HepG2 (cell line): ENCODE results near the gene KRTAP12-1. TPM values are rescaled to one million over a fixed set of nuclear protein-coding genes. Genes with fewer than 3 reads are reported as not detected.

ENCODE experiments used
- ATAC-seq: fragments of 200-7000 bp; cut with Tn5 transposase; 3 replicates; pipeline ENCODE4 v1.9.1; 2020; ENCODE audit warnings: mild to moderate bottlenecking, moderate library complexity
- BruUV-seq: library from RNA; stranded (reverse); fragments of 400-500 nt; replicated peaks from 2 replicates; lab custom pipeline; 2021; lab: Mats Ljungman, UMichigan
- CTCF ChIA-PET: fragments of 300-600 bp; formaldehyde crosslinking; extraction: SDS; loops from one replicate; lab custom pipeline; 2021; ENCODE audit warnings: low total read pairs, inconsistent platforms, low intra/inter-chr PET ratio; lab: Yijun Ruan, JAX
- POLR2A ChIA-PET: fragments of 350-600 bp; sonication (Branson Sonifier 250); formaldehyde crosslinking; loops from one replicate; lab custom pipeline; 2020; ENCODE audit warnings: antibody characterized with exemption, inconsistent platforms; lab: Yijun Ruan, JAX
- DNase-seq: peaks from one replicate; pipeline ENCODE4 v3.0.0-alpha.2; 2015; ENCODE audit warnings: low spot score
- FAIRE-seq: peaks from 3 replicates; lab custom pipeline; 2011; peaks lifted over from hg19 to GRCh38; lab: Jason Lieb, UNC
- H2AFZ ChIP-seq: one replicate; pipeline ENCODE4 v1.6.1; 2011; ENCODE audit warnings: low read length, inconsistent platforms
- H3K27ac ChIP-seq: fragments of 300-600 bp; 3 replicates; pipeline ENCODE4 v1.8.0; 2011; ENCODE audit warnings: mixed run types, mild to moderate bottlenecking, mixed read lengths, low read length, inconsistent platforms; ENCODE audit not compliant: insufficient read depth; ENCODE audit errors: extremely low read length
- H3K27me3 ChIP-seq, 2 experiments: fragments of 200-600 bp in 1 of 2; 2 replicates in 1 of 2; 3 replicates in 1 of 2; pipeline versions ENCODE4 v1.6.0 to v1.8.0; 2011; ENCODE audit warnings: low read length in 2 of 2, mild to moderate bottlenecking in 2 of 2, moderate library complexity in 2 of 2, inconsistent platforms in 1 of 2; ENCODE audit not compliant: insufficient read depth in 2 of 2, control insufficient read depth in 1 of 2
- H3K36me3 ChIP-seq, 2 experiments: fragments of 200-600 bp in 1 of 2; replicated peaks in 1 of 2; 2 replicates in 1 of 2; 3 replicates in 1 of 2; pipeline versions ENCODE4 v1.5.1 to v1.8.0; 2011; ENCODE audit warnings: low read length in 2 of 2, inconsistent platforms in 1 of 2; ENCODE audit not compliant: insufficient read depth in 2 of 2, control insufficient read depth in 1 of 2
- H3K4me1 ChIP-seq: 2 replicates; pipeline ENCODE4 v1.5.1; 2012; ENCODE audit warnings: low read length, inconsistent platforms; ENCODE audit not compliant: insufficient read depth
- H3K4me2 ChIP-seq: 2 replicates; pipeline ENCODE4 v1.6.0; 2011; ENCODE audit warnings: low read depth, low read length, inconsistent platforms
- H3K4me3 ChIP-seq, 3 experiments: fragments of 200-600 bp in 1 of 3; sonication (generic), shearing (Covaris generic) in 1 of 3; replicated peaks in 1 of 3; 2 replicates each; pipeline ENCODE4 v1.5.1; 2011 to 2016; ENCODE audit warnings: low read length in 3 of 3, inconsistent platforms in 2 of 3, low read depth in 2 of 3, mild to moderate bottlenecking in 2 of 3, control low read depth in 1 of 3, mixed read lengths in 1 of 3; ENCODE audit not compliant: insufficient read depth in 1 of 3
- H3K79me2 ChIP-seq: one replicate; pipeline ENCODE4 v1.6.1; 2011; ENCODE audit warnings: low read length, inconsistent platforms; ENCODE audit not compliant: insufficient read depth
- H3K9ac ChIP-seq: 2 replicates; pipeline ENCODE4 v1.6.0; 2011; ENCODE audit warnings: mild to moderate bottlenecking, low read depth, low read length, inconsistent platforms; ENCODE audit not compliant: insufficient read depth
- H3K9me3 ChIP-seq: 2 replicates; pipeline ENCODE4 v1.5.1; 2012; ENCODE audit warnings: mild to moderate bottlenecking, low read length
- H4K20me1 ChIP-seq: 2 replicates; pipeline ENCODE4 v1.6.0; 2011; ENCODE audit warnings: inconsistent platforms, mild to moderate bottlenecking, low read length, moderate library complexity; ENCODE audit not compliant: insufficient read depth
- FOXA1 ChIP-seq, 2 experiments: fragments of 450-650 bp in 1 of 2; sonication (generic) in 1 of 2; formaldehyde crosslinking in 1 of 2; IDR thresholded peaks; 2 replicates each; pipeline versions ENCODE4 v1.4.0 to v1.6.1; 2016 to 2020; ENCODE audit warnings: missing genetic modification reagents in 1 of 2
- GATAD1 ChIP-seq: IDR thresholded peaks from 2 replicates; pipeline ENCODE4 v1.6.1; 2016; ENCODE audit warnings: missing genetic modification reagents, missing compliant biosample characterization
- KAT7 ChIP-seq: IDR thresholded peaks from 2 replicates; pipeline ENCODE4 v1.6.1; 2018; ENCODE audit warnings: borderline replicate concordance, missing compliant biosample characterization
- LCORL ChIP-seq, 2 experiments: fragments of 450-650 bp in 1 of 2; sonication (generic) in 1 of 2; formaldehyde crosslinking in 1 of 2; IDR thresholded peaks; 2 replicates each; pipeline versions ENCODE4 v1.5.0 to v1.6.1; 2017 to 2020; ENCODE audit warnings: antibody characterized with exemption in 1 of 2, missing genetic modification reagents in 1 of 2
- MAFF ChIP-seq: IDR thresholded peaks from 2 replicates; pipeline ENCODE4 v1.6.1; 2011; ENCODE audit warnings: low read depth, low read length, improper control_type of control experiment
- MAZ ChIP-seq, 2 experiments: sonication (generic) in 1 of 2; formaldehyde crosslinking in 1 of 2; IDR thresholded peaks; 2 replicates each; pipeline versions ENCODE4 v1.5.0 to v1.6.1; 2012 to 2020; ENCODE audit warnings: low read depth in 2 of 2, mild to moderate bottlenecking in 2 of 2, borderline replicate concordance in 1 of 2, improper control_type of control experiment in 1 of 2, low read length in 1 of 2, missing genetic modification reagents in 1 of 2, moderate library complexity in 1 of 2
- MEIS2 ChIP-seq: sonication (generic); formaldehyde crosslinking; IDR thresholded peaks from 2 replicates; pipeline ENCODE4 v1.9.0; 2021; ENCODE audit warnings: mild to moderate bottlenecking, missing genetic modification reagents
- MYC ChIP-seq: sonication (generic); formaldehyde crosslinking; IDR thresholded peaks from 2 replicates; pipeline ENCODE4 v1.9.0; 2021; ENCODE audit warnings: missing genetic modification reagents, borderline replicate concordance
- PPARG ChIP-seq: conservative IDR thresholded peaks from 2 replicates; pipeline ENCODE4 v1.6.1; 2016; ENCODE audit warnings: missing biosample characterization, missing genetic modification reagents
- RXRB ChIP-seq: IDR thresholded peaks from 2 replicates; pipeline ENCODE4 v1.6.1; 2016; ENCODE audit warnings: borderline replicate concordance, missing genetic modification reagents, missing compliant biosample characterization
- SNRNP70 ChIP-seq: fragments of 200-400 bp; formaldehyde crosslinking; IDR thresholded peaks from 2 replicates; pipeline ENCODE4 v1.6.1; 2017; ENCODE audit warnings: mild to moderate bottlenecking, low read depth, low read length, moderate library complexity
- SP2 ChIP-seq: sonication (generic); formaldehyde crosslinking; IDR thresholded peaks from 2 replicates; pipeline ENCODE4 v1.5.1; 2020; ENCODE audit warnings: mild to moderate bottlenecking, missing genetic modification reagents
- SRF ChIP-seq: IDR thresholded peaks from 2 replicates; pipeline ENCODE4 v1.6.1; 2011; ENCODE audit warnings: mild to moderate bottlenecking, low read depth, low read length, moderate library complexity
- THYN1 ChIP-seq: sonication (generic); formaldehyde crosslinking; IDR thresholded peaks from 2 replicates; pipeline ENCODE4 v1.8.1; 2023; ENCODE audit warnings: low read depth, mild to moderate bottlenecking, moderate library complexity, missing genetic modification reagents, borderline replicate concordance
- ZNF292 ChIP-seq: sonication (generic); formaldehyde crosslinking; IDR thresholded peaks from 2 replicates; pipeline ENCODE4 v1.8.1; 2022; ENCODE audit warnings: mild to moderate bottlenecking, low read depth, missing genetic modification reagents, borderline replicate concordance
- ZNF598 ChIP-seq: sonication (generic); formaldehyde crosslinking; IDR thresholded peaks from 2 replicates; pipeline ENCODE4 v1.5.1; 2020; ENCODE audit warnings: mild to moderate bottlenecking, missing genetic modification reagents, borderline replicate concordance
- ZNF644 ChIP-seq: IDR thresholded peaks from 2 replicates; pipeline ENCODE4 v1.6.1; 2016; ENCODE audit warnings: low read depth
- ZNF775 ChIP-seq: sonication (generic); formaldehyde crosslinking; IDR thresholded peaks from 2 replicates; pipeline ENCODE4 v1.4.0; 2020; ENCODE audit warnings: missing genetic modification reagents, mild to moderate bottlenecking, moderate library complexity, borderline replicate concordance
- WGBS: methylation state at CpG from one replicate; pipeline ENCODE4 v1.1.6; 2017; ENCODE audit warnings: low lambda C conversion rate; 5-methylcytosine and 5-hydroxymethylcytosine counted together
- in situ Hi-C: cut with HindIII; loops from 2 replicates; pipeline ENCODE4 v1.10.0; 2017; ENCODE audit warnings: low pct_unique_long_range_greater_than_20kb; ENCODE audit not compliant: extremely low pct_ligation_motif_present
- intact Hi-C: fragments of 100-400 bp; cut with micrococcal nuclease; formaldehyde crosslinking; loops from one replicate; pipeline ENCODE4 v1.10.0; 2022; ENCODE audit not compliant: unreplicated experiment
- polyA plus RNA-seq, 8 experiments: library from polyadenylated mRNA; depleted of rRNA in 3 of 8; stranded (reverse) in 7 of 8; unstranded in 1 of 8; fragments of >200 nt; fragmentation: Illumina TruSeq in 4 of 8; extraction: Trizol in 4 of 8; gene quantifications; 2 replicates each; pipeline versions ENCODE4 v1.2.1 to v1.2.3, GENCODE V29; 2011 to 2016; ENCODE audit warnings: low read depth in 4 of 8, missing spikeins in 1 of 8, mixed read lengths in 1 of 8; ENCODE audit not compliant: insufficient read depth in 1 of 8
- total RNA-seq, 5 experiments: library from RNA; depleted of rRNA; stranded (reverse); fragments of >200 nt; fragmentation: Illumina TruSeq; extraction: Trizol; gene quantifications; 2 replicates each; pipeline ENCODE4 v1.2.3, GENCODE V29; 2016; ENCODE audit warnings: low read depth in 1 of 5
- TF ChIP-seq, protein P1 (sequence below): sonication (generic); formaldehyde crosslinking; IDR thresholded peaks from 2 replicates; pipeline ENCODE4 v1.4.0; 2020; ENCODE audit warnings: missing genetic modification reagents

The KRTAP12-1 gene
- total and polyA plus RNA-seq, 2 of the 13 experiments (the other 11 are each of a cell fraction or from before 2014, with no cell fraction given), result not detected

GRCh38 chr21:44728716-44729115, 46.8 kb upstream of the KRTAP12-1 start:
- Histone ChIP-seq H3K9me3 (no peaks in the 10 kb centered on the region), H3K79me2 (no peaks in the 10 kb centered on the region), H3K4me2 (no peak overlapping the region), H3K4me3 (no peak overlapping the region), H2AFZ (no peak overlapping the region), H3K27me3 (peaks cover 0 to 46% of the 10 kb centered on the region in 2 experiments; a peak in 3 of 5 replicates), H4K20me1 (no peaks in the 10 kb centered on the region), H3K27ac (no peak overlapping the region), H3K36me3 (no peaks in the 10 kb centered on the region)
- ChIA-PET POLR2A (no interaction called here), CTCF (no interaction called here)
- no peak for FAIRE-seq
- no TSS peak for BruUV-seq
- no peak for DNase-seq
- intact Hi-C loops, result no loop called here
- 55% methylated on average over 14 of the region's 14 CpGs for WGBS
- TF ChIP-seq ZNF644 (CRISPR knock-in tag) (no peak), MAZ (IDR thresholded peaks at IDR 0.05; ENCODE audit: borderline replicate concordance, low read depth, low read length) (no peak), MAZ (CRISPR knock-in tag; IDR thresholded peaks at IDR 0.05; ENCODE audit: low read depth) (no peak), GATAD1 (CRISPR knock-in tag) (no peak), FOXA1 (IDR thresholded peaks at IDR 0.05) (no peak), FOXA1 (CRISPR knock-in tag; IDR thresholded peaks at IDR 0.05) (no peak), SNRNP70 (no peak), MEIS2 (CRISPR knock-in tag) (no peak), LCORL (IDR thresholded peaks at IDR 0.05) (no peak), LCORL (CRISPR knock-in tag; IDR thresholded peaks at IDR 0.05) (no peak), SRF (no peak)
- TF ChIP-seq, all 625 proteins: peak for 0
- Histone ChIP-seq H3K9ac (no peak overlapping the region), H3K4me1 (peaks cover 36% of the 10 kb centered on the region)
- no peak for ATAC-seq
- in situ Hi-C loops, result no loop called here

DNA sequence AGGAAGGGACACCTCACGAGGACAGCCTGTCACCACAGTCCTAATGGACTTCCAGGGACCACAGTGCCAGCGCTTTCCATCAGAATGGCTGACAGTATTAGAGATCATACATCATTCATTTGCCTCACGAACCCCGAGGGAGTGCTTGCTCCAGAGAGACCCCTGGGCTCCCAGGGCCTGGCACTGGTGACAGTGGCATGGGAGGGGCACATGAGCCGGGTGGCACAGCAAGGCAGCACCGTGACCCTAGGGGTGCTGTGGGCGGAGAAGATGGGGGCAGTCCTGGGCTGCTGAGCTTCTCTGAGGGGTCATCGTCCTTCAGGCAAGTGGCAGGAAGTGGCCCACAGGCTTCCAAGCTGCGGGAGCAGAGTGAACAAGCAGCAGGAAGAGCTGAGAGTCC, 45.8 kb upstream of the KRTAP12-1 start:
- Histone ChIP-seq H3K4me3 (no peak overlapping the region), H3K36me3 (no peaks in the 10 kb centered on the region), H4K20me1 (no peaks in the 10 kb centered on the region), H2AFZ (no peak overlapping the region), H3K27ac (no peak overlapping the region), H3K9me3 (no peaks in the 10 kb centered on the region), H3K79me2 (no peaks in the 10 kb centered on the region), H3K27me3 (peaks cover 0 to 42% of the 10 kb centered on the region in 2 experiments; a peak in 3 of 5 replicates), H3K9ac (no peak overlapping the region), H3K4me2 (no peak overlapping the region), H3K4me1 (peaks cover 26% of the 10 kb centered on the region)
- intact Hi-C loops, result no loop called here
- ChIA-PET CTCF (no interaction called here), POLR2A (no interaction called here)
- DNase-seq (no peak), ATAC-seq (no peak), FAIRE-seq (no peak)
- 17% methylated on average over 6 of the region's 9 CpGs for WGBS
- in situ Hi-C loops, result no loop called here
- no TSS peak for BruUV-seq
- no peak for TF ChIP-seq THYN1 (CRISPR knock-in tag)
- TF ChIP-seq MAFF, result no peak
- TF ChIP-seq SP2 (CRISPR knock-in tag), result no peak
- no peak for TF ChIP-seq PPARG (CRISPR knock-in tag)
- TF ChIP-seq MYC, result no peak
- no peak for TF ChIP-seq KAT7 (CRISPR knock-in tag)
- TF ChIP-seq, protein P1, sequence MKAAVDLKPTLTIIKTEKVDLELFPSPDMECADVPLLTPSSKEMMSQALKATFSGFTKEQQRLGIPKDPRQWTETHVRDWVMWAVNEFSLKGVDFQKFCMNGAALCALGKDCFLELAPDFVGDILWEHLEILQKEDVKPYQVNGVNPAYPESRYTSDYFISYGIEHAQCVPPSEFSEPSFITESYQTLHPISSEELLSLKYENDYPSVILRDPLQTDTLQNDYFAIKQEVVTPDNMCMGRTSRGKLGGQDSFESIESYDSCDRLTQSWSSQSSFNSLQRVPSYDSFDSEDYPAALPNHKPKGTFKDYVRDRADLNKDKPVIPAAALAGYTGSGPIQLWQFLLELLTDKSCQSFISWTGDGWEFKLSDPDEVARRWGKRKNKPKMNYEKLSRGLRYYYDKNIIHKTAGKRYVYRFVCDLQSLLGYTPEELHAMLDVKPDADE, result no peak
- TF ChIP-seq RXRB, result no peak
- TF ChIP-seq ZNF598 (CRISPR knock-in tag), result no peak
- no peak for TF ChIP-seq ZNF292
- TF ChIP-seq ZNF775 (CRISPR knock-in tag), result no peak
